Fibroblast of lung (primary cell): ENCODE data around the gene PKP1. TPM values are rescaled to one million over a fixed set of nuclear protein-coding genes. Genes with fewer than 3 reads are reported as not detected.

Source experiments
- DNase-seq, 2 donors: peaks; one replicate each; pipeline versions ENCODE4 v3.0.0 to v3.0.0-alpha.2; 2010; ENCODE audit warnings: low read depth in 2 of 2
- H2AFZ ChIP-seq: 2 replicates; pipeline ENCODE4 v1.5.1; 2012; ENCODE audit warnings: low read length, control low read depth, inconsistent platforms
- H3K27ac ChIP-seq: 2 replicates; pipeline ENCODE4 v1.5.1; 2011; ENCODE audit warnings: low read length, control low read depth; ENCODE audit not compliant: insufficient read depth
- H3K27me3 ChIP-seq: 2 replicates; pipeline ENCODE4 v1.5.1; 2011; ENCODE audit warnings: mild to moderate bottlenecking, low read length; ENCODE audit not compliant: control insufficient read depth, insufficient read depth
- H3K36me3 ChIP-seq: 2 replicates; pipeline ENCODE4 v1.5.1; 2011; ENCODE audit warnings: low read length; ENCODE audit not compliant: control insufficient read depth, insufficient read depth
- H3K4me1 ChIP-seq: 2 replicates; pipeline ENCODE4 v1.5.1; 2011; ENCODE audit warnings: low read length; ENCODE audit not compliant: control insufficient read depth, insufficient read depth; ENCODE audit errors: extremely low read depth
- H3K4me2 ChIP-seq: 2 replicates; pipeline ENCODE4 v1.5.1; 2011; ENCODE audit warnings: low read length, control low read depth; ENCODE audit not compliant: insufficient read depth; ENCODE audit errors: extremely low read depth
- H3K4me3 ChIP-seq, 4 experiments: fragments of 200-600 bp in 1 of 4; sonication (generic) in 1 of 4; replicated peaks in 1 of 4; 2 replicates each; pipeline ENCODE4 v1.5.1; 2011 to 2016; ENCODE audit warnings: low read length in 4 of 4, low read depth in 3 of 4, mild to moderate bottlenecking in 3 of 4, control low read depth in 2 of 4, inconsistent platforms in 1 of 4, mixed read lengths in 1 of 4; ENCODE audit not compliant: insufficient read depth in 1 of 4; ENCODE audit errors: control extremely low read depth in 1 of 4
- H3K79me2 ChIP-seq: 2 replicates; pipeline ENCODE4 v1.5.1; 2012; ENCODE audit warnings: mild to moderate bottlenecking, low read length, inconsistent platforms; ENCODE audit not compliant: control insufficient read depth, insufficient read depth
- H3K9ac ChIP-seq: 2 replicates; pipeline ENCODE4 v1.5.1; 2011; ENCODE audit warnings: mild to moderate bottlenecking, low read length, control low read depth; ENCODE audit not compliant: insufficient read depth
- H3K9me3 ChIP-seq: 2 replicates; pipeline ENCODE4 v1.5.1; 2012; ENCODE audit warnings: low read depth, low read length; ENCODE audit not compliant: control insufficient read depth, insufficient read depth
- H4K20me1 ChIP-seq: 2 replicates; pipeline ENCODE4 v1.5.1; 2011; ENCODE audit warnings: low read length; ENCODE audit not compliant: control insufficient read depth, insufficient read depth; ENCODE audit errors: extremely low read depth
- CTCF ChIP-seq, 2 donors: IDR thresholded peaks in 1 of 2; conservative IDR thresholded peaks in 1 of 2; 1 replicate in 1 of 2; 2 replicates in 1 of 2; pipeline ENCODE4 v1.5.1; 2011 to 2012; ENCODE audit warnings: low read length in 2 of 2, control low read depth in 1 of 2, inconsistent platforms in 1 of 2, low read depth in 1 of 2, mild to moderate bottlenecking in 1 of 2
- EZH2 ChIP-seq: IDR thresholded peaks from 2 replicates; pipeline ENCODE4 v1.5.1; 2012; ENCODE audit warnings: low read length, control low read depth, mild to moderate bottlenecking; ENCODE audit errors: missing control alignments
- polyA plus RNA-seq, 2 donors: library from polyadenylated mRNA; depleted of rRNA in 1 of 2; stranded (reverse) in 1 of 2; unstranded in 1 of 2; fragments of >200 nt; gene quantifications; 2 replicates each; pipeline ENCODE4 v1.2.1, GENCODE V29; 2011 to 2012; ENCODE audit warnings: missing spikeins in 1 of 2
- total RNA-seq: library from RNA; depleted of rRNA; stranded (reverse); fragments of >200 nt; gene quantifications from 2 replicates; pipeline ENCODE4 v1.2.1, GENCODE V29; 2014

The PKP1 gene
- total and polyA plus RNA-seq, 2 donors (not counting 1 experiment from before 2014, with no cell fraction given): under 0.01 to 0.08 TPM

- Histone ChIP-seq H3K4me2 (peak overlapping the region; percentile 20), H3K9ac (peak overlapping the region; percentile 5), H4K20me1 (no peaks in the 10 kb centered on the region), H3K79me2 (no peaks in the 10 kb centered on the region), H3K36me3 (no peaks in the 10 kb centered on the region), H2AFZ (peak overlapping the region; percentile 32), H3K4me3 (no peak overlapping the region), H3K27me3 (no peaks in the 10 kb centered on the region), H3K27ac (peak overlapping the region; percentile 38), H3K9me3 (no peaks in the 10 kb centered on the region), H3K4me1 (peaks cover 24% of the 10 kb centered on the region)
- DNase-seq: peak; percentile 80
- no peak for TF ChIP-seq CTCF (conservative IDR thresholded peaks at IDR 0.05 in 1 of 2, IDR thresholded peaks at IDR 0.05 in 1 of 2; ENCODE audit: low read depth in 1 of 2, low read length in 2 of 2)
- TF ChIP-seq EZH2: no peak
Observed at GRCh38 chr1:201268604-201269151, 14.6 kb upstream of the PKP1 start.

GRCh38 chr1:201269281-201269680, 14.0 kb upstream of the PKP1 start:
- H3K79me2 ChIP-seq: no peaks in the 10 kb centered on the region
- H3K9me3 ChIP-seq: no peaks in the 10 kb centered on the region
- no peak for DNase-seq
- H3K36me3 ChIP-seq: no peaks in the 10 kb centered on the region
- H3K4me3 ChIP-seq: no peak overlapping the region
- no peak overlapping the region for H3K9ac ChIP-seq
- H3K27me3 ChIP-seq: no peaks in the 10 kb centered on the region
- H3K4me2 ChIP-seq: no peak overlapping the region
- TF ChIP-seq CTCF (conservative IDR thresholded peaks at IDR 0.05 in 1 of 2, IDR thresholded peaks at IDR 0.05 in 1 of 2; ENCODE audit: low read depth in 1 of 2, low read length in 2 of 2) (no peak), EZH2 (no peak)
- no peak overlapping the region for H2AFZ ChIP-seq
- no peak overlapping the region for H3K27ac ChIP-seq
- peaks cover 24% of the 10 kb centered on the region for H3K4me1 ChIP-seq
- H4K20me1 ChIP-seq: no peaks in the 10 kb centered on the region

- H3K9ac ChIP-seq: no peak overlapping the region
- H2AFZ ChIP-seq: no peak overlapping the region
- no peaks in the 10 kb centered on the region for H3K36me3 ChIP-seq
- DNase-seq: no peak
- no peaks in the 10 kb centered on the region for H3K79me2 ChIP-seq
- H3K4me2 ChIP-seq: no peak overlapping the region
- peaks cover 24% of the 10 kb centered on the region for H3K4me1 ChIP-seq
- no peak overlapping the region for H3K27ac ChIP-seq
- H3K27me3 ChIP-seq: no peaks in the 10 kb centered on the region
- TF ChIP-seq CTCF (conservative IDR thresholded peaks at IDR 0.05 in 1 of 2, IDR thresholded peaks at IDR 0.05 in 1 of 2; ENCODE audit: low read depth in 1 of 2, low read length in 2 of 2) (no peak), EZH2 (no peak)
- H3K4me3 ChIP-seq: no peak overlapping the region
- H3K9me3 ChIP-seq: no peaks in the 10 kb centered on the region
- no peaks in the 10 kb centered on the region for H4K20me1 ChIP-seq
Observed at GRCh38 chr1:201269900-201270410, 13.4 kb upstream of the PKP1 start.
